GM19328 (cell line): ENCODE data around the gene RNASE8.

Experiments
- ATAC-seq: cut with Tn5 transposase; IDR thresholded peaks from one replicate; pipeline ENCODE4 v1.9.1; 2021; ENCODE audit warnings: mild to moderate bottlenecking, moderate library complexity; ENCODE audit not compliant: unreplicated experiment

RNASE8 gene

DNA sequence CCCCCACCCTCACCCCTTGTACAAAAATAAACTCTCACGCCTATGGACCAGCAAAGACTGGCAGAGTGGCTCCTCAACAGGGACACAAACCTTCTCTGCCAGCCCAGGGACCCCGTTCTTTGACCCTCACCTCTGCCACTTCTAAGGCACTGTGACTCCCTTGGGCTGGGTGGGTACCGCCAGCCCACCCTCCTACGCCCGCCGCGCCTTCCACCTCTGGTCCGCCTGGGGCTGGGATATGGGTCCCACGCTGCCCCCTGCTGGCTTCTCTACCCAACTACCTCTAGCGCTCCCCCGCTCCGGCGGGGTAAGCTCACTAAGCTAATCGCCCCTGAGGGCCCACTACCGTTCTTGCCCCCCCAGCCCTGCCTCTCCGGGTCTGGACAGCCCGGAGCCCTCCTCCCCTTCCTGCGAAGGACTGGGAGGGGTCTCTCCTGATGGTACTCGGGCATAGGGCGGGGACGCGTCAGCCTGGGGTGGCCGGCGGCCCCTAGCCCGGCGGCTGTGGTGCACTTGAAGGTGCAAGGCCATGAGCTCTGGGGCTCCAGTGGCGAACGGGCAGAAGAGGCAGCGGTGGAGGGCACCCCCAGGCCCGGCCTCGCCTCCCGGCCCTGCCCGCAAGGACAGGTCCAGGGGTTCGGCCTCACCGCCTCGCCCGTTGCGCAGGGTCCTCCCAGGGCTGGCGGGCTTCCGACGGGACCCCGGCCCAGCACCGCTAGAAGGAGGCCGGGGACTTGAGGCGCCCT is 32.7 kb downstream of the RNASE8 start:
- no peak for ATAC-seq

DNA sequence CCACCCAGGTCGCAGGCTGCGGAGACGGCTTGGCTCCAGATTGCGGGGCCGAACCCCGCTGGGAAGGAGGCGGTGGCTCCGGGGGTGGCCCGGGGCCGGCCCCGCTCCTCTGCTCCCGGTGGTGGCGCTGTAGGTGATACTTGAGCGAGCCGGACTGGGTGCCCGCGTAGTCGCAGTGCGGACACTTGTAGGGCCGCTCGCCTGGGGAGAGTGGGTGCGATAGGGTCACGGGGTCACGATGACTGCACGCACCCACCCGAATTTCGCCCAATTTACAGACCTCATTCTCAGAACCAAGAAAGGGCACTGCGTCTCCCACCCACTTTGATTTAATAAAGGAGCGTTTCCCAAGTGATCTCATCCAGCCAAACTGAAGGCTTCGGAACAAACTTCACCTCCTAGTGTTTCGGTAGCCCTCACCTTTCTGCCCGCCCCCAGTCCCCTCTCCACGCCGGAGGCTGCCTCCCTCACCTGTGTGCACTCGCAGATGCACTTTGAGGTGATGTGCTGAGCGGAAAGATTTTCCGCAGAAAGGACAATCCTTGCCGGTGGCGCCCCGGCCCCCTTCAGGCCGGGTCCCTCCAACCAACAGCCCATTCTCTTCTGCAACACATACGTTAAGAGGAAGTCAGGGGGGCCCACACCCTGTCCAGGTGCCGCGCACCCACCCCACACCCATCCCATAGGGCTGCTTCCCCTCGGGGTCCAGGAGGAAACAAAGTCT is 33.5 kb downstream of the RNASE8 start:
- ATAC-seq = no peak

GRCh38 chr14:21091821-21092272 is 34.2 kb downstream of the RNASE8 start:
- no peak for ATAC-seq

DNA sequence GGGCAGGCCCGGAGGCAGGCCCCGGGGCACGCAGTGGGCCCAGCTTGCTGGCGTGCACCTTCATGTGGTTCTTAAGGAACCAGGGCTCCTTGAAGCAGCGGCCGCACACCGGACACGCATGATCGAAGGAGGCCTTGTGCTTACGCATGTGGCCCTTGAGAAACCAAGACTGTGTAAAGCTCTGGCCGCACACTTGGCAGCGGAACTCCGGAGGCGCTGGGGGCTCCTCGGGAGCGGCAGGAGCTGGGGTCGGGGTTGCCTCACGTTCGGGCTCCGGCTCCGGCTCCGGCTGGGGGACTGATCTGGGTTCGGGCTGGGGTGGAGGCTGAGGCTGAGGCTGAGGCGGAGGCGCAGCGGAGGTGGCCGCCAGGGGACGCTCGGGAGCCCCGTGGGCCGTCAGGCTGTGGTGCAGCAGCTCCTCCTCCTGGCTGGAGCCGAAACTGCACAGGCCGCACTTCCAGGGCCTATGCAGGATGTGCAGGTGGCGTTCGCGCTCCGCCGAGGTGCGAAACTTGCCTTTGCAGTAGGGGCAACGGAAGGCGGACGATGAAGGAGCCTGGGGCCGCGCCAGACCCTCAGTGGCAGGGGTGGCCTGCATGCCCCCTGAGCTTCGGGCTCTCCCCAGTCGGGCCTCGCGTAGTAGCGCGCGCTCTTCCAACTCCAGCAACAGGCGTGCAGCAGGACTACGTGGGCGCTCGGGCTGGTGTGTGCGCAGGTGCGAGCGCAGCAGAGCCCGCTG is 34.8 kb downstream of the RNASE8 start:
- ATAC-seq = peak; percentile 93

GRCh38 chr14:21093018-21093417 is 35.4 kb downstream of the RNASE8 start:
- no peak for ATAC-seq

- no peak for ATAC-seq
These were observed 36.4 kb downstream of the RNASE8 start for GRCh38 chr14:21093769-21094681.

- no peak for ATAC-seq
These were observed 38.0 kb downstream of the RNASE8 start for GRCh38 chr14:21095430-21096205.

DNA sequence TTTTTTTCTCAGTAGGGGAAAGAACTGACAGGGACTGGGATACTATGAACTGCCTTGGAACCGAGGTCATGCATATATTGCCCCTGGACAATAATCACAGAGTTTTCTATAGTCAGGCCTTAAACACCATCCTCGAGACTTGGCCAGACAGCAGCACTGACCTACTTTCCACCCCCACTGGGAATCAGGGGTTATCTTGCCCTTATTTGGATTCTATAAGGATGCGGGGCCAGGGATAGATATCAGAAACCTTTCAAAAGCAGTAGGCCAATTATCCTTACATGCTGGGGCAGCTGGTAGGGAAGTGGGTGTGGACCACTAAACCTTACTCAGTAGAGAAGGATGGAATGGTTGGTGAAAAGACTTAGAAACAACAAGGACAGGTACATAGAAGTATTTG is 38.8 kb downstream of the RNASE8 start:
- ATAC-seq = no peak

GRCh38 chr14:21096978-21097635 is 39.5 kb downstream of the RNASE8 start:
- no peak for ATAC-seq

DNA sequence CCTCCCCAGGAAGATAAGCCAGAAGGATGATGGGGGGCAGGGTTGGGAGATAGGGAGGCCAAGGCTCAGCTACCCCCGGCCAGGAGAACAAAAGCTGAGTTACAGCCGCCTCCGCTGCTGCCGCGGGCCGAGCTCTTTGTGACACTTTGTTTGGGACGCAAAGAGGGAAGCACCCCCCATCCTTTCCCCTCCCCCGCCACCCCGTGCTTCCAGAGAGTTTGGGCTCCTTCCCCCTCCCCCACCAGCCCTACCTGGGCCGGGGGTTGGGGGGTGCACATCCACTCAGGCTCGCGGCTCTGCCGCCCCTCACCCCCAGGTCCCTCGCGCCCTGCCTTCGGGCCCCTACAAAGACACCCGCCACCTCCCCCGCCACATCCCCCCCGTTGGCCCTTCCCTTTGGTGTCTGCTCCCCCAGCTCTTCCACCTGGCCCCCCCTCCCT is 40.0 kb downstream of the RNASE8 start:
- ATAC-seq = no peak

DNA sequence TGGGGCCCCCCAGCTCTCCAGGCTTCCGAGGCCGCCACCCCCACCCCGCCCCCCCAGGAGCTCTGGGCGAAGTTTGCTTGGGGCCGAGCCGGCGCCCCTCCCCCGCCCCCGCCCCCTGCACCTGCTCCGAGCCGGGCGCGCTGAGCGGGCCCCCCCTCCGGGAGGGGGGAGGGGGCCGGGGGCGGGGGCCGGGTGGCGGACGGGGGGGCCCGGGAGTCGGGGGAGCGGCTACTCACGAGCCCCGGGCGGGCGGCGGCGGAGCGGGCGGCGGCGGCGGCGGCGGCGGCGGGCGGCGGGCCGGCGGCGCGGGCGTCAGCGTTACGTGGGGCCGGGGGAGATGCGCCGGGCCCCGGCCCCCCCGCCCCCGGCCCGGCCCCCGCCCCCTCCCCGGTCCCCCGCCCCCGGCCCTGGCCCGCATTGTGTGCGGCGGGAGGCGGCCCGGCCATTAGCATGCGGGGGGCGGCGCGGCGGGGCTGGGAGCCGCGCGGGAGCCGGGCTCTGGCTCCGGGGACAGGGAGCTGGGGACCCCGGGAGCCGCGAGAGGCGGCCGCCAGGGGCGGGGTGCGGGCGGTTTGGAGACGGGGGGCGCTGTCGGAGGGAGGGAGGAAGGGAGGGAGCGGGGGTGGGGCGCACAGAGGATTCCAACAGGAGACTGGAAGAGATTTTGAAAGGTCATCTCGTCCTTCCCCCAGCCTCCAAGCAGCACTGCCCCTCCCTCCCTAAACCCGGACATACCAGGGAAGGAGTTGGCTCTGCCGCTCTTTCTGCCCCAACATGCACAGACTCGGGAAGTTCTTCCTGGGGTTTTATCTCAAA is 40.7 kb downstream of the RNASE8 start, which contains the start of gene ZNF219:
ZNF219 (minus strand) TSS at position 580 of the 816 bp plus-strand sequence. CDS start 5,064 bp downstream, outside the sequence.
- ATAC-seq = no peak

GRCh38 chr14:21098892-21099595 is 41.4 kb downstream of the RNASE8 start:
- no peak for ATAC-seq

GRCh38 chr14:21099596-21099985 is 42.0 kb downstream of the RNASE8 start:
- ATAC-seq = no peak

DNA sequence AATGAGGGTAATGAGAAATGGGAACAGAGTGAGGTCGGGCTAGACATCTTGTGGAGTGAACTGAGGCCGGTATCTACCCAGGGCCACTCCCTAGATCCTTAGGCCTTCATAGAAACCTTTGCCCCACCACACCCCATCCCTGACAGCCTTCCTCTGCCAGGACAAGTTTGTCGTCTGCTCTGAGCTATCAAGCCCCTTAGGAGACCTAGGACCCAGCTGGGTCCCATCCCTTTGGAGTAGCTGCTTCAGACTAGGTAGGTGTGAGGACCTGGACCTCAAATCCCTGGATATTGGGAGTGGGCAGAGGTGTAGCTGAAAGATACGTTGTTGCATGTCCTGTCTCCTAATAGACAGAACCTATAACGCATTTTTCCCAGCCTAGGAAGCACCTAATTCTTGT is 43.3 kb downstream of the RNASE8 start, which contains the start of gene TMEM253:
TMEM253 (plus strand) TSS at position 136 of the 400 bp plus-strand sequence. CDS start 278 bp downstream, outside the sequence.
- ATAC-seq = no peak

DNA sequence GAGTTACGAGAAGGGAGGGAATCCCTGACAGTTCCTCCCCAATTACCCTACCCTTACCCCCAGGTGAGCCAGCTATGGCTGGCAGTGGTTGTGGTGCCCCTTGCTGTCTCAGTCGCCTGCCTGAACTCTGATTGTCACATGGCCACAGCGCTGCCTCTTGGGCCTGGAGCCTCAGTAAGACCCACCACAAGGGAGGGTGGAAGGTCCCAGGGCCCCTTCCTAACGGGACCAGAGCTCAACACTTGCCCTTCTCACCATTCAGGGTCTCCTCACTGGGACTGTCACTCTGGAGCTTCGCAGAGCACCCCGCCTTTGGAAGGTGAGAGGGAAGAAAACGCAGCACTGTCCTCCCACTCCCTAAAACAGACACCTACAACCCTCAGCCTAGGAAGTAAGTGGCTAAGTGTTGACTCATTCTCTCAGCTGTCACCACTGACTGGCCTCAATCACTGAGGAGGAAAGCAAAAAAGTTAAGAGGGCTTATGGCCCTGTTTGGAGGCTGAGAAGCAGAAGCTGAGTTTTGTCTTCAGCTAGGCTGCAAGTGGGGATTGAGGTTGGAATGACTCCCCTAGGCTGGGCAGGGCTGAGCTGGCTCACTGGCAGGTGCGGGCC is 44.3 kb downstream of the RNASE8 start:
- ATAC-seq = no peak

- ATAC-seq = no peak
These were observed 45.1 kb downstream of the RNASE8 start for GRCh38 chr14:21102521-21103410.
